Ectodermal cell (in vitro differentiated cells): Measurements from ENCODE around the gene B4GALT1.
"Not testable (repeated sequence)": the region's sequence is repeated elsewhere in the genome, so short reads cannot be mapped to it uniquely, and the experiment has no call there.

Source experiments
- H3K27ac ChIP-seq: 2 replicates; pipeline ENCODE4 v1.7.0; 2013; ENCODE audit warnings: mild to moderate bottlenecking, low read depth, low read length; ENCODE audit not compliant: insufficient read depth, poor library complexity, severe bottlenecking
- H3K27me3 ChIP-seq: 2 replicates; pipeline ENCODE4 v1.7.0; 2013; ENCODE audit warnings: mild to moderate bottlenecking, low read length; ENCODE audit not compliant: insufficient read depth, control insufficient read depth, poor library complexity, severe bottlenecking
- H3K36me3 ChIP-seq: one replicate; pipeline ENCODE4 v1.7.0; 2013; ENCODE audit warnings: low read length; ENCODE audit not compliant: control insufficient read depth, insufficient read depth
- H3K4me1 ChIP-seq: one replicate; pipeline ENCODE4 v1.7.0; 2013; ENCODE audit warnings: low read length; ENCODE audit not compliant: control insufficient read depth, insufficient read depth
- H3K4me3 ChIP-seq: 2 replicates; pipeline ENCODE4 v1.7.0; 2013; ENCODE audit warnings: low read depth, low read length, control low read depth; ENCODE audit not compliant: insufficient read depth
- H3K9me3 ChIP-seq: 2 replicates; pipeline ENCODE4 v1.7.0; 2013; ENCODE audit warnings: mild to moderate bottlenecking, low read length, moderate library complexity; ENCODE audit not compliant: control insufficient read depth
- WGBS, 2 experiments: methylation state at CpG; one replicate each; pipeline ENCODE4 v1.1.7; 2013; ENCODE audit warnings: missing lambda C conversion rate in 2 of 2; 5-methylcytosine and 5-hydroxymethylcytosine counted together

The B4GALT1 gene

GRCh38 chr9:33101104-33101951 lies 65.8 kb downstream of the B4GALT1 start:
- H3K27ac ChIP-seq: no peak overlapping the region
- peaks cover 12% of the 10 kb centered on the region for H3K4me1 ChIP-seq
- no peaks in the 10 kb centered on the region for H3K27me3 ChIP-seq
- whole genome bisulfite sequencing, 2 experiments: 92 to 95% methylated on average over 10 of the region's 10 CpGs
- no peaks in the 10 kb centered on the region for H3K36me3 ChIP-seq
- no peaks in the 10 kb centered on the region for H3K9me3 ChIP-seq
- H3K4me3 ChIP-seq: no peak overlapping the region

GRCh38 chr9:33099754-33100153 lies 67.4 kb downstream of the B4GALT1 start:
- Histone ChIP-seq H3K27ac (no peak overlapping the region), H3K27me3 (no peaks in the 10 kb centered on the region), H3K4me3 (no peak overlapping the region), H3K9me3 (no peaks in the 10 kb centered on the region), H3K4me1 (peaks cover 12% of the 10 kb centered on the region), H3K36me3 (no peaks in the 10 kb centered on the region)
- WGBS, 2 experiments: 94 to 95% methylated on average over 2 of the region's 2 CpGs

- Histone ChIP-seq H3K27ac (no peak overlapping the region), H3K4me1 (no peaks in the 10 kb centered on the region), H3K27me3 (no peaks in the 10 kb centered on the region), H3K36me3 (no peaks in the 10 kb centered on the region), H3K9me3 (no peaks in the 10 kb centered on the region), H3K4me3 (no peak overlapping the region)
- 100% methylated on average over 2 to 3 of the region's 3 CpGs for WGBS, 2 experiments
These were observed 69.9 kb downstream of the B4GALT1 start for GRCh38 chr9:33097192-33097591.

GRCh38 chr9:33092634-33093033 lies 74.5 kb downstream of the B4GALT1 start:
- WGBS, 2 experiments: 80 to 86% methylated on average over 4 to 5 of the region's 5 CpGs
- no peaks in the 10 kb centered on the region for H3K36me3 ChIP-seq
- no peak overlapping the region for H3K27ac ChIP-seq
- no peak overlapping the region for H3K4me3 ChIP-seq
- H3K4me1 ChIP-seq: no peaks in the 10 kb centered on the region
- H3K9me3 ChIP-seq: no peaks in the 10 kb centered on the region
- H3K27me3 ChIP-seq: no peaks in the 10 kb centered on the region

GRCh38 chr9:33085672-33086071 lies 81.5 kb downstream of the B4GALT1 start:
- not testable (repeated sequence) for H3K27ac ChIP-seq, H3K27me3 ChIP-seq, H3K4me3 ChIP-seq, H3K4me1 ChIP-seq, H3K9me3 ChIP-seq, H3K36me3 ChIP-seq
- WGBS, 2 experiments: 90 to 94% methylated on average over 9 of the region's 9 CpGs

- WGBS, 2 experiments: 82 to 83% methylated on average over 6 of the region's 8 CpGs
- Histone ChIP-seq H3K27ac (no peak overlapping the region), H3K4me1 (peaks cover 5% of the 10 kb centered on the region), H3K9me3 (no peaks in the 10 kb centered on the region), H3K27me3 (peaks cover 4% of the 10 kb centered on the region), H3K4me3 (no peak overlapping the region), H3K36me3 (no peaks in the 10 kb centered on the region)
These were observed 84.4 kb downstream of the B4GALT1 start for GRCh38 chr9:33082538-33083326.

GRCh38 chr9:33082128-33082527 lies 85.0 kb downstream of the B4GALT1 start:
- Histone ChIP-seq H3K4me3 (no peak overlapping the region), H3K9me3 (no peaks in the 10 kb centered on the region)
- WGBS, 2 experiments: 85 to 91% methylated on average over 5 of the region's 5 CpGs

GRCh38 chr9:33081128-33081851 lies 85.8 kb downstream of the B4GALT1 start:
- Histone ChIP-seq H3K4me3 (peak overlapping the region; percentile 13), H3K36me3 (no peaks in the 10 kb centered on the region), H3K4me1 (peaks cover 5% of the 10 kb centered on the region), H3K9me3 (no peaks in the 10 kb centered on the region), H3K27me3 (peaks cover 4% of the 10 kb centered on the region), H3K27ac (no peak overlapping the region)
- 24 to 28% methylated on average over 8 to 9 of the region's 9 CpGs for WGBS, 2 experiments

More at GRCh38 chr9:33082128-33082527, 85.0 kb downstream of the B4GALT1 start:
- Histone ChIP-seq H3K4me1 (peaks cover 5% of the 10 kb centered on the region), H3K27me3 (peaks cover 4% of the 10 kb centered on the region), H3K27ac (no peak overlapping the region), H3K36me3 (no peaks in the 10 kb centered on the region)

- Histone ChIP-seq H3K4me3 (peak overlapping the region; percentile 13), H3K9me3 (no peaks in the 10 kb centered on the region), H3K27ac (no peak overlapping the region), H3K4me1 (peaks cover 5% of the 10 kb centered on the region), H3K36me3 (no peaks in the 10 kb centered on the region), H3K27me3 (peaks cover 4% of the 10 kb centered on the region)
- WGBS, 2 experiments: 86 to 88% methylated on average over 6 of the region's 6 CpGs
These were observed 86.6 kb downstream of the B4GALT1 start for GRCh38 chr9:33080534-33080933.
